Ishikawa (cell line): ENCODE results near the gene KRT35.

Experiments used
- CEBPB ChIP-seq: IDR thresholded peaks from 2 replicates; pipeline ENCODE4 v1.6.1; 2012
- CREB1 ChIP-seq: IDR thresholded peaks from 2 replicates; pipeline ENCODE4 v1.6.1; 2012; ENCODE audit warnings: low read depth
- EGR1 ChIP-seq: IDR thresholded peaks from 2 replicates; pipeline ENCODE4 v1.6.1; 2012
- EP300 ChIP-seq: IDR thresholded peaks from 2 replicates; pipeline ENCODE4 v1.6.1; 2012; ENCODE audit warnings: borderline replicate concordance
- FOXM1 ChIP-seq: IDR thresholded peaks from 2 replicates; pipeline ENCODE4 v1.6.1; 2012; ENCODE audit warnings: low read depth, borderline replicate concordance
- NFIC ChIP-seq: IDR thresholded peaks from 2 replicates; pipeline ENCODE4 v1.6.1; 2012
- RAD21 ChIP-seq: IDR thresholded peaks from 2 replicates; pipeline ENCODE4 v1.6.1; 2012; ENCODE audit warnings: low read depth
- REST ChIP-seq: IDR thresholded peaks from 2 replicates; pipeline ENCODE4 v1.6.1; 2012; ENCODE audit warnings: low read depth, mild to moderate bottlenecking
- TAF1 ChIP-seq: IDR thresholded peaks from 2 replicates; pipeline ENCODE4 v1.6.1; 2012; ENCODE audit warnings: low read depth, mild to moderate bottlenecking
- TCF12 ChIP-seq: IDR thresholded peaks from 2 replicates; pipeline ENCODE4 v1.6.1; 2012; ENCODE audit warnings: low read depth
- TEAD4 ChIP-seq: IDR thresholded peaks from 2 replicates; pipeline ENCODE4 v1.6.1; 2012
- YY1 ChIP-seq: IDR thresholded peaks from 2 replicates; pipeline ENCODE4 v1.6.1; 2012; ENCODE audit warnings: low read depth
- ZBTB7A ChIP-seq: IDR thresholded peaks from 2 replicates; pipeline ENCODE4 v1.6.1; 2012; ENCODE audit warnings: low read depth
- TF ChIP-seq, protein P1 (sequence below): IDR thresholded peaks from 2 replicates; pipeline ENCODE4 v1.6.1; 2012
- TF ChIP-seq, protein P2 (sequence below): IDR thresholded peaks from 2 replicates; pipeline ENCODE4 v1.6.1; 2012

The KRT35 gene

DNA sequence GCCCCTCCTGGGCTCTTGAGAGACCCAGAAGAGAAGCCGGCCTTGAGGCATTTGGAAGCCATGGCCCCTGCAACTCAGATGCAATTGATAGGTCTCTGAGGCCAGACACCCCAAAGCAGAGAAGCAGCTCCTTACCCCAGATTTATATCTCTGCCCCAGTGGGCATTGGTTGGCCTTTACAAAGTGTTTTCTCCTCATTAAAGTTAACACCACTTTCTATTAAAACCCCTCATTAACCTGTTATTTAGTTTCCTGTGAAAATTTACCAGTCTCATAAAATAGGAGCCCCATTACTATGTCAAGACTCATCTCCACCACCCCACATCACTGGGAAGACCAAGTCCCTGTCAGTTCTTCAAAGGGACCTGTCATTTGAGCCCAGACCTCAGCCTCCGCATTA, at the start of gene KRT35:
TSS of gene KRT35 (minus strand) at position 116 of the 400 bp plus-strand sequence. CDS start at position 62, 54 bp downstream.
- no peak for TF ChIP-seq EP300
- no peak for TF ChIP-seq NFIC
- TF ChIP-seq TAF1 = no peak
- no peak for TF ChIP-seq ZBTB7A
- TF ChIP-seq RAD21 = no peak
- no peak for TF ChIP-seq CEBPB
- no peak for TF ChIP-seq FOXM1
- TF ChIP-seq TCF12 = no peak
- TF ChIP-seq, protein P1, sequence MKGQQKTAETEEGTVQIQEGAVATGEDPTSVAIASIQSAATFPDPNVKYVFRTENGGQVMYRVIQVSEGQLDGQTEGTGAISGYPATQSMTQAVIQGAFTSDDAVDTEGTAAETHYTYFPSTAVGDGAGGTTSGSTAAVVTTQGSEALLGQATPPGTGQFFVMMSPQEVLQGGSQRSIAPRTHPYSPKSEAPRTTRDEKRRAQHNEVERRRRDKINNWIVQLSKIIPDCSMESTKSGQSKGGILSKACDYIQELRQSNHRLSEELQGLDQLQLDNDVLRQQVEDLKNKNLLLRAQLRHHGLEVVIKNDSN = no peak
- no peak for TF ChIP-seq CREB1
- no peak for TF ChIP-seq YY1
- TF ChIP-seq EGR1 = no peak
- TF ChIP-seq, protein P2, sequence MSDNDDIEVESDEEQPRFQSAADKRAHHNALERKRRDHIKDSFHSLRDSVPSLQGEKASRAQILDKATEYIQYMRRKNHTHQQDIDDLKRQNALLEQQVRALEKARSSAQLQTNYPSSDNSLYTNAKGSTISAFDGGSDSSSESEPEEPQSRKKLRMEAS = no peak

GRCh38 chr17:41530062-41531048, 49.4 kb upstream of the KRT35 start:
- TF ChIP-seq, protein P1 = no peak
- no peak for TF ChIP-seq EGR1

DNA sequence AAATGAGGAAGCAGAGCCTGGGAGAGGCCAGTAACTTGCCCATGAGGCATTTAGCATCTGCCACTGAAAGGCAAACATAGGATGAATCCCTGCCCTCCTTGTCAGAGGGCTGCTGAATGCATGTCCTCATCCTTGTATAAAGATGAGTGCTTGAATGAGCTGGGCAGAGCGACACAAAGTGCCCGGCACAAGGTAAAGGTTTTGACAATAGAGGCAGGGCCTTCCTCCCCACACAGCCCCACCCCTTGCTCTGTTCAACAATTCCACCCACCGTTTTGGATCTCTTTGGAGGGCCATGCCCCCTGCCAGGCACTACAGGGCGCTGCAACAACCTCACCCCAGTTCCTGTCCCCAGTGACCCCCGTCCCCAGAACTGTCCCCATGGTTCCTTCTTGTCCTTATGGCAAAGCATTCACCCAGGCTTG, 48.6 kb upstream of the KRT35 start:
- TF ChIP-seq RAD21 (no peak), CEBPB (no peak), TCF12 (no peak), YY1 (no peak), EGR1 (no peak), NFIC (no peak), FOXM1 (no peak), EP300 (no peak), REST (no peak), CREB1 (no peak), TEAD4 (no peak), TAF1 (no peak)
- TF ChIP-seq, protein P2 = no peak
- TF ChIP-seq, protein P1 = no peak

GRCh38 chr17:41528959-41529353, 48.0 kb upstream of the KRT35 start:
- TF ChIP-seq, protein P1 = no peak
- TF ChIP-seq TEAD4 (no peak), ZBTB7A (no peak), CEBPB (no peak), TAF1 (no peak), EP300 (no peak)
- TF ChIP-seq, protein P2 = 0 out of 2 replicates have a peak, but pooled peaks have one; percentile 17

- no peak for TF ChIP-seq RAD21
- peak; percentile 13; the same call in 1 of the 2 replicates for TF ChIP-seq NFIC
- TF ChIP-seq FOXM1 = no peak
- TF ChIP-seq YY1 = 0 out of 2 replicates have a peak, but pooled peaks have one; percentile 11
- 0 out of 2 replicates have a peak, but pooled peaks have one; percentile 16 for TF ChIP-seq ZBTB7A
Measured at GRCh38 chr17:41527063-41528023, 46.4 kb upstream of the KRT35 start.

DNA sequence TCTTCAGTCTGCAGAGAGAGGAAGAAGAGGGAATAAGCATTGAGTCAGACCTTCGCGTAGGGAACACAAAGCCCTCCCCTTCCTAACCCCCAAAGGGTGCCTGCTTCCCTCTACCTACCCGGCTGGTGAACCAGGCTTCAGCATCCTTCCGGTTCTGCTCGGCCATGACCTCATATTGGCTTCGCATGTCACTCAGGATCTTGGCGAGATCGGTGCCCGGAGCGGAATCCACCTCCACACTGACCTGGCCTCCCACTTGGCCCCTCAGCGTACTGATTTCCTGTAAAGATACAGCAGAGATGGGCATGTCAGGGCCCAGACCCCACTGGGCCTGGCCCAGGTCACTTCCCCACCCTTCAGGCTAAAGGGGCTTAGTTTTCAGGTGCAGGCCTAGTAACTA, 43.3 kb upstream of the KRT35 start:
- no peak for TF ChIP-seq REST
- TF ChIP-seq TCF12 = no peak
